HUES64 (cell line): ENCODE results near the gene YKT6.

ENCODE experiments used
- H3K27ac ChIP-seq: 2 replicates; pipeline ENCODE4 v1.7.0; 2013; ENCODE audit warnings: low read depth, low read length, inconsistent platforms
- H3K27me3 ChIP-seq: 2 replicates; pipeline ENCODE4 v1.6.1; 2013; ENCODE audit warnings: mild to moderate bottlenecking, low read length; ENCODE audit not compliant: insufficient read depth
- H3K36me3 ChIP-seq: 2 replicates; pipeline ENCODE4 v1.6.1; 2013; ENCODE audit warnings: mild to moderate bottlenecking, low read length; ENCODE audit not compliant: insufficient read depth
- H3K4me1 ChIP-seq: 2 replicates; pipeline ENCODE4 v1.6.1; 2013; ENCODE audit warnings: mild to moderate bottlenecking, low read length, moderate library complexity; ENCODE audit not compliant: insufficient read depth
- H3K4me3 ChIP-seq: 2 replicates; pipeline ENCODE4 v1.5.1; 2013; ENCODE audit warnings: mild to moderate bottlenecking, low read length, moderate library complexity
- H3K9ac ChIP-seq: 2 replicates; pipeline ENCODE4 v1.6.1; 2013; ENCODE audit warnings: mild to moderate bottlenecking, low read depth, low read length
- H3K9me3 ChIP-seq: 2 replicates; pipeline ENCODE4 v1.6.1; 2013; ENCODE audit warnings: low read depth, low read length; ENCODE audit not compliant: insufficient read depth
- WGBS: fragments of 150-250, 120-280 bp; methylation state at CpG from one replicate; pipeline ENCODE4 v1.1.7; 2013; ENCODE audit warnings: missing lambda C conversion rate; 5-methylcytosine and 5-hydroxymethylcytosine counted together

Gene YKT6

DNA sequence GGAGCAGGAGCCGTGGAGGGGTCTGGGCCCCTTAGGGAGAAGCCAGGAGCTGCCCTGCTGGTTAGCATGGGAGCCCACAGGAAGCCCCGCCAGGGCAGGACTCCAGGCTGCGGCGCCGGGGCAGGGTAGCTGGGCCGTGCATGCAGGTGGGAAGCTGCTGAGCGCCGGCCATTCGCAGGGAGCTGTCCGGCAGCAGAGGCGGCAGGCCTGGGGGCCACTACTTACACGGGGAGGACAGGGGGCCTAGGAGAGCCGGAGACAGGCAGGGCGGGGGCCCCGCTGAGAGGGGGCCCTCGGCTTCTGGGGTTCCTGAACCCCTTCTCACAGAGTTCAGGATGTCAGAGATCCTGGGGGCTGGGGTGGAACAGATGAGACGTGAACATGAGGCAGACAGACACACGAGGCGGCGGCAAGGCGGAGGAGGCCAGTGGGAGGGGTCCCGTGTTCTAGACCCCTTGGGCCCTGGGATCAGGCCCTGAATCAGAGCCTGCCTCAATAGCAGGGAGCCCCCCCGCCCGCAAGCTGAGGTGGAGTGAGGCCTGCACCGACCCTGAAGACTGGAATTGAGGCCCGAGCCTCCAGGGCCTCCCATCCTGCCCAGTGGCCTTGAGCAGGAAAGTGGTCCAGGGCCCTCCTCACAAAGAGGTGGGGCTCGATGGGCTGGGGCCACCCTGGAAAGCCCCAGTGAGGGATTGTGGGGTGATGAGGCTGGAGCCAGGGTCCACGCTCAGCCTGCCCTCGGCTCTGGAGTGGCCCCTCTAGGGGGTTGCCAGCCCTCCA is 28.0 kb downstream of the YKT6 start:
- Histone ChIP-seq H3K9me3 (no peaks in the 10 kb centered on the region), H3K27me3 (no peaks in the 10 kb centered on the region), H3K4me3 (no peak overlapping the region), H3K4me1 (no peaks in the 10 kb centered on the region), H3K36me3 (no peaks in the 10 kb centered on the region), H3K9ac (no peak overlapping the region), H3K27ac (no peak overlapping the region)
- 90% methylated on average over 28 of the region's 29 CpGs for WGBS

- WGBS = 89% methylated on average over 11 of the region's 11 CpGs
- Histone ChIP-seq H3K27ac (no peak overlapping the region), H3K9ac (no peak overlapping the region), H3K36me3 (no peaks in the 10 kb centered on the region), H3K9me3 (no peaks in the 10 kb centered on the region), H3K4me1 (no peaks in the 10 kb centered on the region), H3K4me3 (no peak overlapping the region), H3K27me3 (no peaks in the 10 kb centered on the region)
These were observed 28.8 kb downstream of the YKT6 start for GRCh38 chr7:44229546-44230105.

GRCh38 chr7:44230286-44230685 is 29.5 kb downstream of the YKT6 start:
- H3K9ac ChIP-seq = no peak overlapping the region
- no peaks in the 10 kb centered on the region for H3K9me3 ChIP-seq
- H3K4me3 ChIP-seq = no peak overlapping the region
- H3K27me3 ChIP-seq = no peaks in the 10 kb centered on the region
- WGBS = 89% methylated on average over 7 of the region's 7 CpGs
- H3K27ac ChIP-seq = no peak overlapping the region
- H3K36me3 ChIP-seq = no peaks in the 10 kb centered on the region
- H3K4me1 ChIP-seq = no peaks in the 10 kb centered on the region

- Histone ChIP-seq H3K36me3 (no peaks in the 10 kb centered on the region), H3K4me3 (no peak overlapping the region), H3K9ac (no peak overlapping the region), H3K27me3 (no peaks in the 10 kb centered on the region), H3K4me1 (no peaks in the 10 kb centered on the region), H3K9me3 (no peaks in the 10 kb centered on the region), H3K27ac (no peak overlapping the region)
- WGBS = 93% methylated on average over 12 of the region's 12 CpGs
These were observed 30.3 kb downstream of the YKT6 start for GRCh38 chr7:44231088-44231487.

DNA sequence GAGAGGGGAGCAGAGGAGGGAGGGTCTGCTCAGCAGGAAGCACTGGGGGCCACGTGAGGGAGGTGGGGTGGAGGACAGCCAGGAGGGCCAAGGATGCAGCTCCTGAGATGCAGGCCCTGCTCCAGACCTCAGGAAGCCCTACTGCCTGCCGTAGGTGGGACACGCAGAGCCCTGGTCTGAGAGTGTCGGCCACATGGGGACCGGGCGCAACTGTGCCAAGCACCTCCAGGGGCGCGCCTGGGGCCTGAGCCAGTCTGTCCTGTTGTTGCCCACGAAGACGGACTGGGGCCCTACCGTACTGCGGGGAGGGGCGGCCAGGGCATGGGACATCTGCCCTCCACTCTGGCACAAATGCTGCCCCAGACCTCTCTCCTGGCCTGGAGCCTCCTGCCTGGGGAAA is 31.6 kb downstream of the YKT6 start:
- Histone ChIP-seq H3K9ac (no peak overlapping the region), H3K36me3 (no peaks in the 10 kb centered on the region), H3K4me1 (no peaks in the 10 kb centered on the region), H3K27ac (no peak overlapping the region), H3K4me3 (no peak overlapping the region), H3K9me3 (no peaks in the 10 kb centered on the region), H3K27me3 (no peaks in the 10 kb centered on the region)
- 93% methylated on average over 13 of the region's 13 CpGs for WGBS

GRCh38 chr7:44232901-44233715 is 32.3 kb downstream of the YKT6 start:
- H3K27me3 ChIP-seq = no peaks in the 10 kb centered on the region
- H3K4me3 ChIP-seq = no peak overlapping the region
- H3K9me3 ChIP-seq = no peaks in the 10 kb centered on the region
- 90% methylated on average over 22 of the region's 22 CpGs for WGBS
- no peak overlapping the region for H3K9ac ChIP-seq
- H3K36me3 ChIP-seq = no peaks in the 10 kb centered on the region
- H3K4me1 ChIP-seq = no peaks in the 10 kb centered on the region
- no peak overlapping the region for H3K27ac ChIP-seq

GRCh38 chr7:44235066-44235465 is 34.3 kb downstream of the YKT6 start:
- WGBS = 90% methylated on average over 7 of the region's 8 CpGs
- Histone ChIP-seq H3K4me3 (no peak overlapping the region), H3K27me3 (no peaks in the 10 kb centered on the region)

DNA sequence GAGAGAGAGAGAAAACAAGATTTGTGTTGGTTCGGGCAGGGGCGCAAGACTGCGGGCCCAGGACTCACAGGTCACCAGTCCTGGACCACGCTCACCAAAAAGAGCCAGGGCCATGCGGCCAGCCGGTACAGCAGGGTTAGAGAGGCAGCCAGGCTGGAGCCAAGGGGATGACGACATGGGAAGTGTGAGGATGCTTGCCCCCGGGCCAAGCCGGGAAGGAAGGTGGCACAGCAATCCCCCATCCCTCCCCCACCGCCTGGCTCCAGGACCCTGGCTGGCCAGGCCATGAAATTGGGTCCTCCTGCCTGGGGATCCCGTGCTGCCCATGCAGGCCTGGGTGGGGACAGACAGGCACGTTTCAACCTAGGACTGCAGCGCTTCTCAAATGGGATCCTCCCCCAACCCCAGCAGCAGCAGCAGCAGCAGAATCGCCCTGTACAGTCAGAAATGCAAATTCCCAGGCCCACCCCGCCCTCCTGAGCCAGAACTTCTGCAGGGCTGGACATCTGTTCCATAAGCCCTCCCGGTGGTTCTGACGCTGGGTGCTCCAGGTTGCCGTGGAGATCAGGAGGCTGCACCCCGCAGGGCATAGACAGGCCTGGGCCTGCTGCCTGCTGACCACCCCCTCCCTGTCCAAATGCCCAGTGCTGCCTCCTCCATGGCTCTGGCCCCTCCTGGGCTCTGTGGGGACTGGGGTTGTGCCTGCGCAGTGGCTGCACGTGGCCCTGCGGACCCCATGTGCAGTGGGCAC is 35.0 kb downstream of the YKT6 start:
- H3K27ac ChIP-seq = no peak overlapping the region
- H3K9me3 ChIP-seq = no peaks in the 10 kb centered on the region
- H3K4me1 ChIP-seq = no peaks in the 10 kb centered on the region
- no peak overlapping the region for H3K4me3 ChIP-seq
- H3K27me3 ChIP-seq = no peaks in the 10 kb centered on the region
- WGBS = 90% methylated on average over 22 of the region's 22 CpGs
- H3K9ac ChIP-seq = no peak overlapping the region
- H3K36me3 ChIP-seq = no peaks in the 10 kb centered on the region

More at GRCh38 chr7:44235066-44235465, 34.3 kb downstream of the YKT6 start:
- no peaks in the 10 kb centered on the region for H3K36me3 ChIP-seq
- H3K4me1 ChIP-seq = no peaks in the 10 kb centered on the region
- no peak overlapping the region for H3K9ac ChIP-seq
- no peak overlapping the region for H3K27ac ChIP-seq
- no peaks in the 10 kb centered on the region for H3K9me3 ChIP-seq

- no peaks in the 10 kb centered on the region for H3K9me3 ChIP-seq
- H3K4me3 ChIP-seq = no peak overlapping the region
- no peaks in the 10 kb centered on the region for H3K4me1 ChIP-seq
- 63% methylated on average over 4 of the region's 4 CpGs for WGBS
- no peak overlapping the region for H3K27ac ChIP-seq
- no peaks in the 10 kb centered on the region for H3K36me3 ChIP-seq
- H3K9ac ChIP-seq = no peak overlapping the region
- no peaks in the 10 kb centered on the region for H3K27me3 ChIP-seq
These were observed 35.6 kb downstream of the YKT6 start for GRCh38 chr7:44236333-44236728.

DNA sequence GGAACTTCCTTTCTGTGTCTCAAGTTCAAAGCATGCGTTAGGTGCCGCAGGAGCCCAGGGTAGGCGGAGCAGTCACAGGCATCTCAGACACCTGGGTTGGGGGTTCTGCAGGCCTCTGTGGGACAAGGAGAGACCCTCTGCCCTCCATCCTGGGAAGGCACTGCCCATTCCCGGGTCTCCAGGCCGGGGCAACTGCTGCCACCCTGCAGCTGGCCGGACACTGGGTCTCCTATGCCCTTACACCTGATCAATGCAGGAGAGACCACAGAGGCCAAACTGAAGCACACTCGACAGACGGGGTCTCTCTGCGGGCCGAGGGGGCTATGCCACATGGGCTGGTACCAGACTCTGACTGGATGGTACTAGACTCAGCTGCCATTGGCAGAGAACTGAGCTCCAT is 36.9 kb downstream of the YKT6 start:
- Histone ChIP-seq H3K4me3 (no peak overlapping the region), H3K27ac (no peak overlapping the region), H3K9me3 (no peaks in the 10 kb centered on the region), H3K27me3 (no peaks in the 10 kb centered on the region), H3K4me1 (no peaks in the 10 kb centered on the region), H3K9ac (no peak overlapping the region), H3K36me3 (no peaks in the 10 kb centered on the region)
- WGBS = 93% methylated on average over 10 of the region's 10 CpGs
